ENCODE results near the gene ZBTB48.

- no peak for TF ChIP-seq CTCF (IDR thresholded peaks at IDR 0.05)
- no peak for TF ChIP-seq EZH2phosphoT487 (IDR thresholded peaks at IDR 0.05)
- no peak for TF ChIP-seq EZH2 (IDR thresholded peaks at IDR 0.05)
Measured at GRCh38 chr1:6591644-6592043, 11.8 kb downstream of the ZBTB48 start.

All from neural progenitor cell (in vitro differentiated cells).